Keratinocyte (primary cell): ENCODE data around the gene KRT34. TPM values are rescaled to one million over a fixed set of nuclear protein-coding genes. Genes with fewer than 3 reads are reported as not detected.

ENCODE experiments used
- DNase-seq: peaks from one replicate; pipeline ENCODE4 v3.0.0-alpha.2; 2011; ENCODE audit warnings: low read depth, missing footprints, low spot score
- FAIRE-seq: peaks from 2 replicates; lab custom pipeline; 2011; peaks lifted over from hg19 to GRCh38; lab: Jason Lieb, UNC
- H2AFZ ChIP-seq: 2 replicates; pipeline ENCODE4 v1.6.0; 2012; ENCODE audit warnings: low read length, control low read depth, inconsistent platforms; ENCODE audit not compliant: control insufficient read depth
- H3K27ac ChIP-seq: 2 replicates; pipeline ENCODE4 v1.5.1; 2011; ENCODE audit warnings: low read length; ENCODE audit not compliant: control insufficient read depth, insufficient read depth
- H3K27me3 ChIP-seq: 3 replicates; pipeline ENCODE4 v1.6.0; 2011; ENCODE audit warnings: low read length; ENCODE audit not compliant: control insufficient read depth, insufficient read depth; ENCODE audit errors: extremely low read depth
- H3K36me3 ChIP-seq, 2 experiments: 2 replicates in 1 of 2; 3 replicates in 1 of 2; pipeline ENCODE4 v1.5.1; 2011; ENCODE audit warnings: low read length in 2 of 2, mild to moderate bottlenecking in 1 of 2; ENCODE audit not compliant: control insufficient read depth in 2 of 2, insufficient read depth in 2 of 2; ENCODE audit errors: extremely low read depth in 1 of 2
- H3K4me1 ChIP-seq: 3 replicates; pipeline ENCODE4 v1.5.1; 2011; ENCODE audit warnings: low read length; ENCODE audit not compliant: control insufficient read depth, insufficient read depth; ENCODE audit errors: extremely low read depth
- H3K4me2 ChIP-seq: 3 replicates; pipeline ENCODE4 v1.6.0; 2011; ENCODE audit warnings: low read depth, low read length; ENCODE audit not compliant: control insufficient read depth, insufficient read depth; ENCODE audit errors: extremely low read depth
- H3K4me3 ChIP-seq, 3 experiments: fragments of 200-600 bp in 1 of 3; sonication (generic) in 1 of 3; 2 replicates in 2 of 3; 3 replicates in 1 of 3; pipeline ENCODE4 v1.5.1; 2011 to 2016; ENCODE audit warnings: low read length in 3 of 3, mild to moderate bottlenecking in 3 of 3, control low read depth in 2 of 3, inconsistent platforms in 1 of 3, low read depth in 1 of 3, mixed read lengths in 1 of 3, mixed run types in 1 of 3, moderate library complexity in 1 of 3; ENCODE audit not compliant: control insufficient read depth in 2 of 3, insufficient read depth in 2 of 3; ENCODE audit errors: extremely low read depth in 1 of 3
- H3K79me2 ChIP-seq: 2 replicates; pipeline ENCODE4 v1.6.0; 2012; ENCODE audit warnings: low read length; ENCODE audit not compliant: control insufficient read depth, insufficient read depth
- H3K9ac ChIP-seq: 3 replicates; pipeline ENCODE4 v1.6.0; 2011; ENCODE audit warnings: low read length; ENCODE audit not compliant: control insufficient read depth, insufficient read depth; ENCODE audit errors: extremely low read depth
- H3K9me1 ChIP-seq: 3 replicates; pipeline ENCODE4 v1.6.0; 2011; ENCODE audit warnings: low read length; ENCODE audit not compliant: control insufficient read depth, insufficient read depth; ENCODE audit errors: extremely low read depth
- H3K9me3 ChIP-seq: 2 replicates; pipeline ENCODE4 v1.5.1; 2012; ENCODE audit warnings: low read depth, low read length; ENCODE audit not compliant: control insufficient read depth
- H4K20me1 ChIP-seq: 3 replicates; pipeline ENCODE4 v1.6.0; 2011; ENCODE audit warnings: low read length; ENCODE audit not compliant: control insufficient read depth, insufficient read depth; ENCODE audit errors: extremely low read depth
- CTCF ChIP-seq, 3 experiments: IDR thresholded peaks in 1 of 3; conservative IDR thresholded peaks in 1 of 3; optimal IDR thresholded peaks in 1 of 3; 2 replicates in 2 of 3; 3 replicates in 1 of 3; pipeline versions ENCODE3 to v1.5.1; 2011; ENCODE audit warnings: low read length in 3 of 3, mild to moderate bottlenecking in 3 of 3, moderate library complexity in 2 of 3, control low read depth in 1 of 3, inconsistent platforms in 1 of 3; ENCODE audit not compliant: insufficient read depth in 2 of 3; ENCODE audit errors: extremely low read depth in 1 of 3
- EZH2 ChIP-seq: IDR thresholded peaks from one replicate; pipeline ENCODE4 v1.6.1; 2012; ENCODE audit warnings: inconsistent platforms, mild to moderate bottlenecking, low read length, moderate library complexity
- dilution Hi-C: fragments of 300-500 bp; cut with MboI; formaldehyde crosslinking; loops from one replicate; pipeline ENCODE4 v1.7.0; 2020; ENCODE audit warnings: low sequenced_read_pairs; ENCODE audit not compliant: extremely low pct_ligation_motif_present
- polyA plus RNA-seq, 5 experiments: library from polyadenylated mRNA; depleted of rRNA in 3 of 5; stranded (reverse) in 3 of 5; stranded (forward) in 1 of 5; unstranded in 1 of 5; fragments of >200 nt; gene quantifications; 1 replicate in 1 of 5; 2 replicates in 3 of 5; 3 replicates in 1 of 5; pipeline versions ENCODE4 v1.2.1 to v1.2.3, GENCODE V29; 2011 to 2012; ENCODE audit warnings: missing spikeins in 2 of 5, low read depth in 1 of 5, low replicate concordance in 1 of 5

Gene KRT34
- polyA plus RNA-seq, 1 donor (not counting 4 experiments of a cell fraction or from before 2014, with no cell fraction given): 4.8 TPM

GRCh38 chr17:41394254-41394996 is 12.3 kb upstream of the KRT34 start:
- Histone ChIP-seq H4K20me1 (no peaks in the 10 kb centered on the region), H3K9ac (peak overlapping the region; percentile 67), H2AFZ (no peak overlapping the region), H3K4me2 (peak overlapping the region; percentile 73), H3K27me3 (no peaks in the 10 kb centered on the region), H3K36me3 (peaks cover 0 to 1% of the 10 kb centered on the region in 2 experiments), H3K79me2 (peaks cover 11% of the 10 kb centered on the region), H3K9me1 (no peaks in the 10 kb centered on the region), H3K4me3 (peak overlapping the region; percentile 8 to 29 (median 29)), H3K4me1 (peaks cover 60% of the 10 kb centered on the region), H3K9me3 (no peaks in the 10 kb centered on the region), H3K27ac (peak overlapping the region; percentile 95)
- FAIRE-seq: peak; percentile 100
- dilution Hi-C loops: no loop called here
- peak; percentile 88 for DNase-seq
- no peak for TF ChIP-seq CTCF (optimal IDR thresholded peaks at IDR 0.05 in 1 of 3, IDR thresholded peaks at IDR 0.05 in 1 of 3, conservative IDR thresholded peaks at IDR 0.05 in 1 of 3; ENCODE audit: extremely low read depth in 1 of 3, insufficient read depth in 2 of 3, low read length in 3 of 3)
- no peak for TF ChIP-seq EZH2

GRCh38 chr17:41393826-41394225 is 11.7 kb upstream of the KRT34 start:
- Histone ChIP-seq H3K27ac (peak overlapping the region; percentile 95), H2AFZ (no peak overlapping the region), H4K20me1 (no peaks in the 10 kb centered on the region), H3K9ac (peak overlapping the region; percentile 67), H3K9me3 (no peaks in the 10 kb centered on the region), H3K4me1 (peaks cover 60% of the 10 kb centered on the region), H3K36me3 (peaks cover 0 to 1% of the 10 kb centered on the region in 2 experiments), H3K9me1 (no peaks in the 10 kb centered on the region), H3K27me3 (no peaks in the 10 kb centered on the region), H3K4me3 (peak overlapping the region in 1 of 3 experiments; percentile 29), H3K79me2 (peaks cover 11% of the 10 kb centered on the region), H3K4me2 (peak overlapping the region; percentile 73)
- no peak for TF ChIP-seq EZH2
- no peak for TF ChIP-seq CTCF (optimal IDR thresholded peaks at IDR 0.05 in 1 of 3, IDR thresholded peaks at IDR 0.05 in 1 of 3, conservative IDR thresholded peaks at IDR 0.05 in 1 of 3; ENCODE audit: extremely low read depth in 1 of 3, insufficient read depth in 2 of 3, low read length in 3 of 3)
- no peak for DNase-seq
- dilution Hi-C loops: no loop called here
- FAIRE-seq: peak; percentile 55
